GM12878 (cell line): Measurements from ENCODE around the gene GPC3.

Source experiments
- EZH2 ChIP-seq: IDR thresholded peaks from 2 replicates; pipeline ENCODE4 v1.6.1; 2012; ENCODE audit warnings: low read depth, mild to moderate bottlenecking, control low read depth, inconsistent platforms, low read length, borderline replicate concordance; ENCODE audit not compliant: control insufficient read depth
- POLR2A ChIP-seq: IDR thresholded peaks from 2 replicates; pipeline ENCODE4 v1.6.1; 2011; ENCODE audit warnings: low read depth, mild to moderate bottlenecking, low read length
- RAD21 ChIP-seq: IDR thresholded peaks from 2 replicates; pipeline ENCODE4 v1.6.1; 2011; ENCODE audit warnings: mild to moderate bottlenecking, low read depth, low read length, moderate library complexity; ENCODE audit not compliant: insufficient read depth

GRCh38 chrX:133959972-133960371, 25.4 kb downstream of the GPC3 start:
- TF ChIP-seq EZH2: no peak
- TF ChIP-seq RAD21: no peak
- TF ChIP-seq POLR2A: no peak
